GM23248 (cell line): Measurements from ENCODE around the gene FALEC. TPM values are rescaled to one million over a fixed set of nuclear protein-coding genes. Genes with fewer than 3 reads are reported as not detected.

Experiments
- DNase-seq: peaks from one replicate; pipeline ENCODE4 v3.0.0-alpha.2; 2015
- H2AFZ ChIP-seq: fragments of 200-600 bp; sonication (generic); 2 replicates; pipeline ENCODE4 v1.6.1; 2016; ENCODE audit warnings: antibody characterized with exemption
- H3F3A ChIP-seq: fragments of 200-600 bp; sonication (generic); 2 replicates; pipeline ENCODE4 v1.6.1; 2016; ENCODE audit warnings: mild to moderate bottlenecking, antibody characterized with exemption, mixed run types; ENCODE audit not compliant: insufficient read depth
- H3K27ac ChIP-seq: fragments of 200-600 bp; sonication (generic); 2 replicates; pipeline ENCODE4 v1.5.1; 2016; ENCODE audit warnings: mild to moderate bottlenecking
- H3K27me3 ChIP-seq: fragments of 200-600 bp; sonication (generic); replicated peaks from 2 replicates; pipeline ENCODE4 v1.6.1; 2016; ENCODE audit warnings: mild to moderate bottlenecking; ENCODE audit not compliant: insufficient read depth
- H3K36me3 ChIP-seq: fragments of 200-600 bp; sonication (generic); 2 replicates; pipeline ENCODE4 v1.6.1; 2016; ENCODE audit warnings: low read depth, mild to moderate bottlenecking
- H3K4me1 ChIP-seq: fragments of 200-600 bp; sonication (generic); 2 replicates; pipeline ENCODE4 v1.6.1; 2016; ENCODE audit warnings: mild to moderate bottlenecking; ENCODE audit not compliant: insufficient read depth
- H3K4me2 ChIP-seq: fragments of 200-600 bp; sonication (generic); one replicate; pipeline ENCODE4 v1.6.1; 2016; ENCODE audit warnings: mild to moderate bottlenecking; ENCODE audit not compliant: unreplicated experiment
- H3K4me3 ChIP-seq: fragments of 200-600 bp; sonication (generic); 2 replicates; pipeline ENCODE4 v1.5.1; 2016; ENCODE audit warnings: mild to moderate bottlenecking
- H3K79me2 ChIP-seq: fragments of 200-600 bp; sonication (generic); 2 replicates; pipeline ENCODE4 v1.6.1; 2016; ENCODE audit warnings: mild to moderate bottlenecking; ENCODE audit not compliant: insufficient read depth
- H3K9ac ChIP-seq: fragments of 200-600 bp; sonication (generic); 2 replicates; pipeline ENCODE4 v1.6.1; 2016; ENCODE audit warnings: mild to moderate bottlenecking
- H3K9me2 ChIP-seq: fragments of 200-600 bp; sonication (generic); 2 replicates; pipeline ENCODE4 v1.6.1; 2016; ENCODE audit warnings: mixed run types, mild to moderate bottlenecking, moderate library complexity; ENCODE audit not compliant: insufficient read depth
- H3K9me3 ChIP-seq: fragments of 200-600 bp; sonication (generic); one replicate; pipeline ENCODE4 v1.6.1; 2017; ENCODE audit warnings: low read depth
- H4K20me1 ChIP-seq: fragments of 200-600 bp; sonication (generic); 2 replicates; pipeline ENCODE4 v1.6.0; 2016; ENCODE audit not compliant: insufficient read depth
- EZH2 ChIP-seq: fragments of 200-600 bp; sonication (generic); IDR thresholded peaks from 2 replicates; pipeline ENCODE4 v1.6.1; 2018; ENCODE audit warnings: antibody characterized with exemption, mild to moderate bottlenecking; ENCODE audit not compliant: insufficient read depth, poor library complexity, severe bottlenecking
- EZH2phosphoT487 ChIP-seq: fragments of 200-600 bp; sonication (generic); IDR thresholded peaks from 2 replicates; pipeline ENCODE4 v1.6.1; 2018; ENCODE audit warnings: antibody characterized with exemption, moderate library complexity, mild to moderate bottlenecking, low read depth; ENCODE audit not compliant: insufficient read depth
- WGBS, 2 experiments: methylation state at CpG; one replicate each; pipeline ENCODE4 v1.1.6; 2015 to 2017; ENCODE audit warnings: low lambda C conversion rate in 2 of 2, low coverage in 1 of 2; ENCODE audit errors: missing lambda C conversion rate in 2 of 2; 5-methylcytosine and 5-hydroxymethylcytosine counted together
- in situ Hi-C: fragments of 300-500 bp; cut with MboI; formaldehyde crosslinking; loops from 2 replicates; pipeline ENCODE4 v1.15.0; 2020
- polyA plus RNA-seq: library from polyadenylated mRNA; unstranded; fragments of >200 nt; fragmentation: Nextera tagmentation; extraction: Ambion mirVana; gene quantifications from 2 replicates; pipeline ENCODE4 v1.2.1, GENCODE V29; 2016
- total RNA-seq: library from RNA; depleted of rRNA; stranded (reverse); fragments of >200 nt; shearing (Covaris generic); gene quantifications from 2 replicates; pipeline ENCODE4 v1.2.3, GENCODE V29; 2014

The FALEC gene
- total and polyA plus RNA-seq, 2 experiments from 2014 or later = 0.71 TPM; not detected in 1

GRCh38 chr1:150514260-150514659 is 1.3 kb upstream of the FALEC start:
- Histone ChIP-seq H2AFZ (no peak overlapping the region), H3K36me3 (no peaks in the 10 kb centered on the region), H3K4me3 (no peak overlapping the region), H3F3A (no peaks in the 10 kb centered on the region; the same call in 1 of the 2 replicates), H3K9me2 (no peaks in the 10 kb centered on the region), H4K20me1 (no peaks in the 10 kb centered on the region), H3K9ac (no peak overlapping the region), H3K27me3 (no peaks in the 10 kb centered on the region), H3K4me1 (peaks cover 19% of the 10 kb centered on the region), H3K27ac (no peak overlapping the region), H3K79me2 (peaks cover 19% of the 10 kb centered on the region), H3K4me2 (no peak overlapping the region), H3K9me3 (no peaks in the 10 kb centered on the region)
- WGBS, 2 experiments = 95 to 97% methylated on average over 9 of the region's 9 CpGs
- in situ Hi-C loops = no loop called here
- TF ChIP-seq EZH2 (no peak), EZH2phosphoT487 (no peak)
- DNase-seq = no peak

GRCh38 chr1:150514913-150515327 is 632 bp upstream of the FALEC start:
- Histone ChIP-seq H3F3A (no peaks in the 10 kb centered on the region; the same call in 1 of the 2 replicates), H4K20me1 (no peaks in the 10 kb centered on the region), H3K9me2 (no peaks in the 10 kb centered on the region), H3K9me3 (no peaks in the 10 kb centered on the region), H3K27me3 (no peaks in the 10 kb centered on the region), H3K36me3 (no peaks in the 10 kb centered on the region), H2AFZ (peak overlapping the region; percentile 75), H3K4me3 (peak overlapping the region; percentile 71), H3K79me2 (peaks cover 13% of the 10 kb centered on the region; the same call in 1 of the 2 replicates), H3K4me2 (peak overlapping the region; percentile 75), H3K27ac (peak overlapping the region; percentile 12), H3K9ac (peak overlapping the region; percentile 70), H3K4me1 (peaks cover 16% of the 10 kb centered on the region; the same call in 1 of the 2 replicates)
- in situ Hi-C loops = no loop called here
- 41 to 42% methylated on average over 20 to 21 of the region's 21 CpGs for WGBS, 2 experiments
- no peak for TF ChIP-seq EZH2
- no peak for TF ChIP-seq EZH2phosphoT487
- DNase-seq = no peak

GRCh38 chr1:150516050-150516591 is 569 bp downstream of the FALEC start:
- H3K27me3 ChIP-seq = no peaks in the 10 kb centered on the region
- peak overlapping the region; percentile 75 for H3K4me2 ChIP-seq
- WGBS, 2 experiments = 2 to 4% methylated on average over 17 to 19 of the region's 19 CpGs
- no peaks in the 10 kb centered on the region for H4K20me1 ChIP-seq
- peaks cover 3% of the 10 kb centered on the region; the same call in 1 of the 2 replicates for H3K79me2 ChIP-seq
- H3K27ac ChIP-seq = peak overlapping the region; percentile 30
- no peaks in the 10 kb centered on the region for H3K9me2 ChIP-seq
- TF ChIP-seq EZH2 (no peak), EZH2phosphoT487 (no peak)
- peak; percentile 56 for DNase-seq
- peak overlapping the region; percentile 75 for H2AFZ ChIP-seq
- H3F3A ChIP-seq = no peaks in the 10 kb centered on the region; the same call in 1 of the 2 replicates
- no peaks in the 10 kb centered on the region for H3K9me3 ChIP-seq
- in situ Hi-C loops = no loop called here
- H3K9ac ChIP-seq = peak overlapping the region; percentile 70
- no peaks in the 10 kb centered on the region for H3K36me3 ChIP-seq
- peaks cover 16% of the 10 kb centered on the region; the same call in 1 of the 2 replicates for H3K4me1 ChIP-seq
- peak overlapping the region; percentile 71 for H3K4me3 ChIP-seq

GRCh38 chr1:150516616-150517015 is 1.1 kb downstream of the FALEC start:
- H3K27ac ChIP-seq = peak overlapping the region; percentile 30
- WGBS, 2 experiments = 36 to 43% methylated on average over 4 of the region's 4 CpGs
- H3K9me2 ChIP-seq = no peaks in the 10 kb centered on the region
- H3K9me3 ChIP-seq = no peaks in the 10 kb centered on the region
- H3K27me3 ChIP-seq = no peaks in the 10 kb centered on the region
- peak overlapping the region; percentile 75 for H3K4me2 ChIP-seq
- peaks cover 16% of the 10 kb centered on the region; the same call in 1 of the 2 replicates for H3K4me1 ChIP-seq
- TF ChIP-seq EZH2 (no peak), EZH2phosphoT487 (no peak)
- peak overlapping the region; percentile 70 for H3K9ac ChIP-seq
- H3F3A ChIP-seq = no peaks in the 10 kb centered on the region; the same call in 1 of the 2 replicates
- H3K36me3 ChIP-seq = no peaks in the 10 kb centered on the region
- H4K20me1 ChIP-seq = no peaks in the 10 kb centered on the region
- in situ Hi-C loops = no loop called here
- H2AFZ ChIP-seq = peak overlapping the region; percentile 75
- H3K79me2 ChIP-seq = no peaks in the 10 kb centered on the region
- no peak for DNase-seq
- peak overlapping the region; percentile 71 for H3K4me3 ChIP-seq
